Fibroblast of mammary gland (primary cell): ENCODE data around the gene SHC2.
"Not testable (repeated sequence)": the region's sequence is repeated elsewhere in the genome, so short reads cannot be mapped to it uniquely, and the experiment has no call there.

ENCODE experiments used
- DNase-seq: peaks from one replicate; pipeline ENCODE4 v3.0.0-alpha.2; 2010; ENCODE audit warnings: low read depth
- H3K4me3 ChIP-seq: 2 replicates; pipeline ENCODE4 v1.5.1; 2011; ENCODE audit warnings: low read depth, mild to moderate bottlenecking, low read length, moderate library complexity; ENCODE audit not compliant: control insufficient read depth
- TF ChIP-seq, protein P1 (sequence below): conservative IDR thresholded peaks from 2 replicates; pipeline ENCODE4 v1.5.1; 2011; ENCODE audit warnings: low read depth, low read length, inconsistent platforms; ENCODE audit not compliant: control insufficient read depth, insufficient read depth

Gene SHC2

DNA sequence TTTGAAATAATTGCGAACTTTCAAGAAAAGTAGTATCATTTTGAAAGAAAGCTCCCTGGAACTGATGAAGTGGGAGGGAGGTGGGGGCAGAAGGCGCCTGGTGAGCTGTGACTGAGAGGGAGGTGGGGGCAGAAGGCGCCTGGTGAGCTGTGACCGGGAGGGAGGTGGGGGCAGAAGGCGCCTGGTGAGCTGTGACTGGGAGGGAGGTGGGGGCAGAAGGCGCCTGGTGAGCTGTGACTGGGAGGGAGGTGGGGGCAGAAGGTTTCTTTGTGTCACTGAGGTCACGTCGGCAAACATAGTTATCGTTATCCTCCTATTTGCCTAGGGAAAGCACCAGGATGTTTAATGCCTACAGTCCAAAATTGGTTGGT, 76.0 kb downstream of the SHC2 start:
- no peak overlapping the region for H3K4me3 ChIP-seq
- DNase-seq: no peak
- TF ChIP-seq, protein P1, sequence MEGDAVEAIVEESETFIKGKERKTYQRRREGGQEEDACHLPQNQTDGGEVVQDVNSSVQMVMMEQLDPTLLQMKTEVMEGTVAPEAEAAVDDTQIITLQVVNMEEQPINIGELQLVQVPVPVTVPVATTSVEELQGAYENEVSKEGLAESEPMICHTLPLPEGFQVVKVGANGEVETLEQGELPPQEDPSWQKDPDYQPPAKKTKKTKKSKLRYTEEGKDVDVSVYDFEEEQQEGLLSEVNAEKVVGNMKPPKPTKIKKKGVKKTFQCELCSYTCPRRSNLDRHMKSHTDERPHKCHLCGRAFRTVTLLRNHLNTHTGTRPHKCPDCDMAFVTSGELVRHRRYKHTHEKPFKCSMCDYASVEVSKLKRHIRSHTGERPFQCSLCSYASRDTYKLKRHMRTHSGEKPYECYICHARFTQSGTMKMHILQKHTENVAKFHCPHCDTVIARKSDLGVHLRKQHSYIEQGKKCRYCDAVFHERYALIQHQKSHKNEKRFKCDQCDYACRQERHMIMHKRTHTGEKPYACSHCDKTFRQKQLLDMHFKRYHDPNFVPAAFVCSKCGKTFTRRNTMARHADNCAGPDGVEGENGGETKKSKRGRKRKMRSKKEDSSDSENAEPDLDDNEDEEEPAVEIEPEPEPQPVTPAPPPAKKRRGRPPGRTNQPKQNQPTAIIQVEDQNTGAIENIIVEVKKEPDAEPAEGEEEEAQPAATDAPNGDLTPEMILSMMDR: no peak

DNA sequence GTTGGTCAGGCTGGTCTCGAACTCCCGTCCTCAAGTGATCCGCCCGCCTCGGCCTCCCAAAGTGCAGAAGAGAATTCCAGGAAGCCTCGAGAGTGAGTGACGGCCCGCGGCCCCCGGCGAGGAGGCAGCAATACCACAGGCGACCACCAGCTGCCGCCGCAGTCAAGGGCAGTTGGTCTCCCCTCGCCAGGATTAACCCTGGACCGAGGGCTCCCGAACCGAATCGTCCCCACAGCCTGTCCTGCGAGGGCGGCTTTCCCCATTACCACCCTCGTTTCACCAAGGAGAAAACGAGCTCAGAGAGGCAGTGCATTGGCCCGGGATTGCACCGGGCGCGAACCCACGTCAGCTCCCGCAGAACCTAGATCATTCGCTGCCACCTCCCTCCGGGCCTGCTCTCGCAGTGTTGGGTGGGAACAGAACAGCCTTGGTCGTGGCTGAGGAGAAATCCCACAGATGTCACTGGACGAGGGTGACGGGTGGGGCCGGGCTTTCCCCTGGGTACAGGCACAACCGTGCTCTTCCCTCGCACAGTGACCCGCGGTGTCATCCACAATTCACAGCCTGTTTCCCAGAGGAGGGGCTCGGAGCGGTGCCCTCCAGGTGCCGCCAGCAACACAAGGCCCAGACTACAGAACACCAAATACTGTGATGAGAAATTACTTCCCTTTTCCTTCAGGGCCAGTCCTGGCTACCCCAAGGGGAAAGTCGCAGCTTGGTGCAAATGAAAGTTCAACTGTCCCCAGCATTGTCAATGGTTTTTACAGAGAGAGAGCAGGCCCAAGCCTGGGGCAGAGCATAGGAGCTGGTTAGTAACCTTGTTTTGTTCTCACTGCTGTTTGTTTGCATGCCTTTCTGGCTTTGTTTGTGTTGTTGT, 76.7 kb downstream of the SHC2 start:
- H3K4me3 ChIP-seq: no peak overlapping the region
- DNase-seq: no peak
- TF ChIP-seq, protein P1: peak; percentile 14

DNA sequence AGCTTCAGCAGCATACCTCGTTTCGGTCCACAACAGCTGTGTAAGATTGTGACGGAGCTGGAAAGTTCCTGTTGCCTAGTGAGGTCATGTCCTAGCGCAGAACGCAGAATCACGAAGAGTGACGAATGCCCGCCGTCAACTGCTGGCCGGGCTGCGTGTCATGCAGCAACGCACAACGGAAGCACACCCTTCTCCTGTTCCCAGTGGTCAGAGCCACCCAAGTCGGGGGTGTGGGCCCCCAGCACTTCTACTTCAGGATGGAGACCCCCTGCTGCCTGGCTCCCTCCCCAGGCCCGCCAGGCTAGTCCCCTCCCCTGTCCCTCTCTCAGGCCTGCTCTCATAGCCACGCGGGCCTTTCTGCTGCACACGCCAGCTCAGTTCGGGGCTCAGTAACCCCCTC, 77.8 kb downstream of the SHC2 start:
- DNase-seq: peak; percentile 41
- TF ChIP-seq, protein P1: no peak
- no peak overlapping the region for H3K4me3 ChIP-seq

DNA sequence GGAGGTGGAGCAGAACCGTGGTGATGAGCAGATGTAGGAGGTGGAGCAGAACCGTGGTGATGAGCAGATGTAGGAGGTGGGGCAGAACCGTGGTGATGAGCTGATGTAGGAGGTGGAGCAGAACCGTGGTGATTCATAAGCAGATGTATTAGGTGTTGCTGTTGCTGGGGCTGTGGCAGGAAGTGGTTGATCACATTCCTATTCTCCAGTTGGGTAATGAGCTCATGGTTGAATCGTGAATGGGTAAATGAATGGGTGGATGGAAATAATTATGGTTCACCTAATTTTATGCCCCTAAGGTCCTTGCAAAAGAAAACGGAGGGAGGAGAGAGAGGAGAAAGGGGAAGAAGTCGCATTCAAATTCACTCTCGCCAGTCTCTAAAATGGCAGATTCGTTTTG, 78.3 kb downstream of the SHC2 start:
- H3K4me3 ChIP-seq: not testable (repeated sequence)

DNA sequence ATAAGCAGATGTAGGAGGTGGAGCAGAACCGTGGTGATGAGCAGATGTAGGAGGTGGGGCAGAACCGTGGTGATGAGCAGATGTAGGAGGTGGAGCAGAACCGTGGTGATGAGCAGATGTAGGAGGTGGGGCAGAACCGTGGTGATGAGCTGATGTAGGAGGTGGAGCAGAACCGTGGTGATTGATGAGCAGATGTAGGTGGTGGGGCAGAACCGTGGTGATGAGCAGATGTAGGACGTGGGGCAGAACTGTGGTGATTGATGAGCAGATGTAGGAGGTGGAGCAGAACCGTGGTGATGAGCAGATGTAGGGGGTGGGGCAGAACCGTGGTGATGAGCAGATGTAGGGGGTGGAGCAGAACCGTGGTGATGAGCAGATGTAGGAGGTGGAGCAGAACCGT, 78.9 kb downstream of the SHC2 start:
- H3K4me3 ChIP-seq: not testable (repeated sequence)
- DNase-seq: peak; percentile 79

More for the DNA sequence above, 78.3 kb downstream of the SHC2 start:
- DNase-seq: peak; percentile 96

DNA sequence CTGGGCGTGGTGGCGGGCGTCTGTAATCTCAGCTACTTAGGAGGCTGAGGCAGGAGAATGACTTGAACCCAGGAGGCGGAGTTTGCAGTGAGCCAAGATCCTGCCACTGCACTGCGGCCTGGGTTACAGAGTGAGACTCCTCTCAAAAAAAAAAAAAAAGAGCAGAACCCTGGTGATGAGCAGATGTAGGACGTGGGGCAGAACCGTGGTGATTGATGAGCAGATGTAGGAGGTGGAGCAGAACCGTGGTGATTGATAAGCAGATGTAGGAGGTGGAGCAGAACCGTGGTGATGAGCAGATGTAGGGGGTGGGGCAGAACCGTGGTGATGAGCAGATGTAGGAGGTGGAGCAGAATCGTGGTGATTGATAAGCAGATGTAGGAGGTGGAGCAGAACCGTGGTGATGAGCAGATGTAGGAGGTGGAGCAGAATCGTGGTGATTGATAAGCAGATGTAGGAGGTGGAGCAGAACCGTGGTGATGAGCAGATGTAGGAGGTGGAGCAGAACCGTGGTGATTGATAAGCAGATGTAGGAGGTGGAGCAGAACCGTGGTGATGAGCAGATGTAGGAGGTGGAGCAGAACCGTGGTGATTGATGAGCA, 80.1 kb downstream of the SHC2 start:
- not testable (repeated sequence) for DNase-seq, H3K4me3 ChIP-seq

DNA sequence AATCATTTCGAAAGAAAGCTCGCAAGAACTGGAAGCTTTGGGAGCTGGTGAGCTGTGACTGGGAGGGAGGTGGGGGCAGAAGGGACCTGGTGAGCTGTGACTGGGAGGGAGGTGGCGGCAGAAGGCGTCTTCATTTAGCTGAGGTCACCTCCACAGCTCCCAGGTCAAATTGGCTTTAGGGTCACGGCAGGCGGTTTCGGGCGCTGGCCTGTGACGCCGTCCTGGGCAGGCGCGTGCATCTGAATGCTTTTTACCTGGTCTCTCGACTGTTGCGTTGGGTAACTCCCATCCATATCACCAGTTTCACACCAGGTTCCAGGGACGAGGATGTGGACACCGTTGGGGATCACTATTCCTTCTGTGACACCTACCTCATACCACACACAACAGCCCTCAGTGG, 81.0 kb downstream of the SHC2 start:
- TF ChIP-seq, protein P1: no peak
- H3K4me3 ChIP-seq: no peak overlapping the region
- no peak for DNase-seq

DNA sequence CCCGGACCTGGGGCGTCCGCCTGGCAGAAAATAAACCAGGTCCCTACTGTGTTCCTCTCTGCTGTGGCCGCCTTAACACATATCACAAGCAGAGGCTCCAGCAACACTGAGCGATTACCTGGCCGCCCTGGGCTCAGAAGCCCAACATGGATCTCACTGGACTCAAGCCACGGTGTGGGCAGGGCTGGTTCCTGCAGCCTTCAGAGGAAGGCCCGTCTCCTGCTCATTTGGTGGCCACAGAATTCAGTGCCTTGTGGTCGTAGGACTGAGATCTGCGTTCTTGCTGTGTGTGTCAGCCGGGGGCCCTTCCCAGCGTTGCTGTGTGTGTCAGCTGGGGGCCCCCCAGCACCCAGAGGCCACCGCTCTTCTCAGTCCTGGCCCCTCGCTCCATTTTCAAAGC, 82.1 kb downstream of the SHC2 start:
- no peak for DNase-seq
- TF ChIP-seq, protein P1: no peak
- no peak overlapping the region for H3K4me3 ChIP-seq
